Heart right ventricle (tissue), 16 donors: ENCODE data around the gene NKD2. TPM values are rescaled to one million over a fixed set of nuclear protein-coding genes. Genes with fewer than 3 reads are reported as not detected.

ENCODE experiments used
- ATAC-seq, 8 donors: fragments of 200-7000 bp; cut with Tn5 transposase; one replicate each; pipeline ENCODE4 v1.9.1; 2020; ENCODE audit warnings: mild to moderate bottlenecking in 8 of 8, moderate library complexity in 8 of 8, moderate number of reproducible peaks in 1 of 8
- DNase-seq, 2 donors: peaks; one replicate each; pipeline ENCODE4 v3.0.0-alpha.2; 2020
- H3K27ac ChIP-seq, 10 donors: fragments of 200-600 bp; sonication (generic) in 2 of 10; one replicate each; pipeline versions ENCODE4 v1.5.0 to v1.8.0; 2020 to 2022; ENCODE audit warnings: mild to moderate bottlenecking in 3 of 10
- H3K27me3 ChIP-seq, 7 donors: fragments of 200-600 bp; one replicate each; pipeline ENCODE4 v1.8.0; 2021 to 2022; ENCODE audit warnings: mild to moderate bottlenecking in 2 of 7
- H3K36me3 ChIP-seq, 9 donors: fragments of 200-600 bp; sonication (generic) in 1 of 9; one replicate each; pipeline versions ENCODE4 v1.5.0 to v1.8.0; 2020 to 2022; ENCODE audit warnings: mild to moderate bottlenecking in 2 of 9
- H3K4me1 ChIP-seq, 9 donors: fragments of 200-600 bp; sonication (generic) in 1 of 9; one replicate each; pipeline versions ENCODE4 v1.5.0 to v1.8.0; 2020 to 2022; ENCODE audit warnings: mild to moderate bottlenecking in 4 of 9
- H3K4me3 ChIP-seq, 10 donors: fragments of 200-600 bp; sonication (generic) in 2 of 10; one replicate each; pipeline versions ENCODE4 v1.5.0 to v1.8.0; 2020 to 2022; ENCODE audit warnings: mild to moderate bottlenecking in 7 of 10, moderate library complexity in 2 of 10
- H3K9me3 ChIP-seq, 11 donors: fragments of 200-600 bp in 10 of 11; sonication (generic) in 2 of 11; one replicate each; pipeline versions ENCODE4 v1.5.0 to v1.8.0; 2013 to 2022; ENCODE audit warnings: mild to moderate bottlenecking in 2 of 11, control low read depth in 1 of 11, moderate library complexity in 1 of 11
- WGBS, 2 donors: extraction: QIAGEN DNeasy Blood & Tissue Kit; methylation state at CpG; one replicate each; pipeline ENCODE4 v1.1.7; 2013; ENCODE audit warnings: inconsistent platforms in 1 of 2; 5-methylcytosine and 5-hydroxymethylcytosine counted together
- intact Hi-C, 10 donors: fragments of 100-400 bp; cut with DNase I; formaldehyde crosslinking; loops; one replicate each; pipeline versions ENCODE4 v1.11.1 to v1.14.2; 2022
- polyA plus RNA-seq, 2 donors: library from polyadenylated mRNA; stranded (reverse); fragments of 200-250 nt; gene quantifications; one replicate each; pipeline ENCODE4 v1.2.3, GENCODE V29; 2013
- total RNA-seq, 10 donors: library from RNA; stranded (reverse); fragmentation: NEBNext Ultra II Directional in 3 of 10; extraction: Animal tissue kit (Norgen Biotek cat#: 25700) in 3 of 10; gene quantifications; one replicate each; pipeline versions ENCODE4 v1.2.1 to v1.2.4, GENCODE V29; 2021 to 2023
- TF ChIP-seq, protein P1 (sequence below), 9 donors: fragments of 200-600 bp; sonication (generic) in 2 of 9; IDR thresholded peaks; one replicate each; pipeline versions ENCODE4 v1.5.0 to v1.8.0; 2021 to 2022; ENCODE audit warnings: antibody characterized with exemption in 9 of 9, mild to moderate bottlenecking in 5 of 9, moderate library complexity in 1 of 9
- donor health status: Arrhythmogenic right ventricular cardiomyopathy.
- donor health status: ischemic (EF 13 %, LVEDD 7.1; RV severe dilation, severe dysfunction).
- donor health status: healthy with polysubstance abuse.
- donor health status: DM: no; HTN: yes; CAD: no.
- donor health status: DM: no; HTN: no; CAD: no.
- donor health status: ischemic (EF 25% LVEDD 6.9; RV normal size, moderate dysfunction).
- donor health status: ischemic (EF 25% LVEDD 5.7; RV mildly dilated, moderate dysfunction).
- donor health status: healthy.
- donor health status: DM: yes; HTN: yes; CAD: no.
- donor health status: Ischemic cardiomyopathy.
- donor health status: ischemic (EF 35%, LVEDD 5.7; RV mildly dilated, moderate dysfunction).
- donor health status: nonischemic (EF 11% LVEDD 7.7; RV severe dilation, severe dysfunction).
- donor health status: DM: yes; HTN: yes; CAD: no.
- donor health status: PGD.
- donor health status: ischemic (EF 29% LVEDD 5.4; RV normal size, mild dysfunction).
- donor health status: nonischemic (EF 23%, LVEDD 6.1; RV moderate dilation, normal function).

The NKD2 gene
- total and polyA plus RNA-seq, 12 donors = 0.31 to 12.7 (median 1.8) TPM

DNA sequence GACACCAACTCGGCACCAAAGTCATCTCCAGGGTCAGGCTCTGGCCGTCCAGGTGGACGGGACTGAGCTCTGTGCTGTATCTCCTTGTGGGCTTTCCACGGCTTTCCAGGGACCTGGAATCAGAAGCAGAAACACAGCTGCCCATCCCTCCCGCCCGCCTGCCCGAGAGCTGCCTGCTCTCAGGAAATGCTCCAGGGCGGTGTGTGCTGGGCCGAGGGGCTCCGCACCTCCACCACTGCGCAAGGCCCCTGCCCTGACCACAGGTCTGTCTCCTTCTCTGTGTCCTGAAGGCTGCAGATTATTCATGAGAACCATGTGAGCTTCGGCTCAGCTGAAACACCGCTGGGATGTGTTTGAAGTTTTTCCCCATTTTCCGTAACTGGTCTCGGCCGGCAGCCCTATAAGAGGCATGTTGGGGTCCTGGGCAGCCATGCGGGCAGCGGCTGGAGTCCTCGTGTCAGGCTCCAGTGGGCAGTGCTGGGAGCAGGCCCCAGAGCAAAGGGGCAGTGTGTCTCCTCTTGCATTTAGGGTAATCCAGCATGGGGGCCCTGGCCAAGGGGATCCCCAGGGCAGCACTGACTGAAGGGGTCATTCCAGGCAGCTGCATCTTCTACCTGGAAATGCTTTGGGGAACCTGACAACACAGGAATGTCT lies 22.8 kb downstream of the NKD2 start:
- Histone ChIP-seq H3K9me3 (no peaks in the 10 kb centered on the region), H3K27me3 (peaks cover 0 to 8% (median 0%) of the 10 kb centered on the region in 7 donors), H3K27ac (no peak overlapping the region), H3K4me1 (peaks cover 0 to 3% (median 0%) of the 10 kb centered on the region in 9 donors), H3K36me3 (peaks cover 0 to 2% (median 0%) of the 10 kb centered on the region in 9 donors), H3K4me3 (no peak overlapping the region)
- WGBS, 2 donors = 89 to 91% methylated on average over 19 of the region's 19 CpGs
- DNase-seq (peak in 1 of 2 donors; percentile 4), ATAC-seq (no peak)
- intact Hi-C loops = no loop called here
- TF ChIP-seq, protein P1, sequence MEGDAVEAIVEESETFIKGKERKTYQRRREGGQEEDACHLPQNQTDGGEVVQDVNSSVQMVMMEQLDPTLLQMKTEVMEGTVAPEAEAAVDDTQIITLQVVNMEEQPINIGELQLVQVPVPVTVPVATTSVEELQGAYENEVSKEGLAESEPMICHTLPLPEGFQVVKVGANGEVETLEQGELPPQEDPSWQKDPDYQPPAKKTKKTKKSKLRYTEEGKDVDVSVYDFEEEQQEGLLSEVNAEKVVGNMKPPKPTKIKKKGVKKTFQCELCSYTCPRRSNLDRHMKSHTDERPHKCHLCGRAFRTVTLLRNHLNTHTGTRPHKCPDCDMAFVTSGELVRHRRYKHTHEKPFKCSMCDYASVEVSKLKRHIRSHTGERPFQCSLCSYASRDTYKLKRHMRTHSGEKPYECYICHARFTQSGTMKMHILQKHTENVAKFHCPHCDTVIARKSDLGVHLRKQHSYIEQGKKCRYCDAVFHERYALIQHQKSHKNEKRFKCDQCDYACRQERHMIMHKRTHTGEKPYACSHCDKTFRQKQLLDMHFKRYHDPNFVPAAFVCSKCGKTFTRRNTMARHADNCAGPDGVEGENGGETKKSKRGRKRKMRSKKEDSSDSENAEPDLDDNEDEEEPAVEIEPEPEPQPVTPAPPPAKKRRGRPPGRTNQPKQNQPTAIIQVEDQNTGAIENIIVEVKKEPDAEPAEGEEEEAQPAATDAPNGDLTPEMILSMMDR (IDR thresholded peaks at IDR 0.05) = no peak

DNA sequence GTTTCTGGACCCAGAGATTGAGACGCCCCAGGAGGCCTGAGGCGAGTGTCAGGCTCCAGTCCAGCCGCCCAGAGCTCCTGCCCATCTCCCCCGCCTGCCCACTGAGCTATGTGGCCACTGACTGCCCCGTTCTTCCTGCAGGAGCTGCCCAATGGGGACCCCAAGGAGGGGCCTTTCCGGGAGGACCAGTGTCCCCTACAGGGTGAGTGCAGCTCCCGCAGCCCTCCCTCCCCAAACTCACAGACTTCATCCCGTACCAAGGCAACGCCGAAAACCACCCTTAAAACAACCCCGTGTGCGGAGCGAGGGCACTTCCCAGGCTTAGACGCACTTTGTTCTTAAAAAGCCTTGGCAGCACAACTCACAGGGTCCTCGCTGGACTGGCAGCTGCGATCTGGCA lies 23.4 kb downstream of the NKD2 start:
- H3K9me3 ChIP-seq = no peaks in the 10 kb centered on the region
- intact Hi-C loops = no loop called here
- WGBS, 2 donors = 87 to 93% methylated on average over 16 of the region's 16 CpGs
- H3K27ac ChIP-seq = no peak overlapping the region
- H3K27me3 ChIP-seq = peaks cover 0 to 6% (median 0%) of the 10 kb centered on the region in 7 donors
- peaks cover 0 to 2% (median 0%) of the 10 kb centered on the region in 9 donors for H3K4me1 ChIP-seq
- DNase-seq (no peak), ATAC-seq (no peak)
- H3K4me3 ChIP-seq = no peak overlapping the region
- peaks cover 0 to 2% (median 0%) of the 10 kb centered on the region in 9 donors for H3K36me3 ChIP-seq
- TF ChIP-seq, protein P1 (IDR thresholded peaks at IDR 0.05) = no peak

DNA sequence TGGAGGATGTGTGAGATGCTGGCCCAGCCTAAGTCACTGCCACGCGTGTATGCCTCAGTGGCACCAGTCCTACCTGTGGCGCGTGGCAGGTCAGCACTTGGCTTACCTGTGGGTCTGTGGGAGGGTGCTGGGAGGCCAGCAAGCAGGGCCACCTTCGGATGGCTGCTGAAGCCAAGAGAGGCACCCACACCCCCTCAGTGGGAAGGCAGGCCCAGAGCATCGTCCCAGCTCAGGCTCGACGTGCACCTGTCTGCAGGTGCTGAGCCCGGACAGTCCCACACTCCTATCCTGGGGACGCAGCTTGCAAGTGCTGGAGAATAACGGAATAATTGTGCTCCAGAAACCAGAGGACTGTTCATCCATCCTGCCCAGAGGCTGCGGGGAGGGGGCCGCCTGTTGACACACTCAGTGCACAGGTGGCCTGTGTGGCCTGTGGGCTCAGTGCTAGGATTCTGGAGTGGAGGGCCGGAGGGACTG lies 24.0 kb downstream of the NKD2 start:
- WGBS, 2 donors = 97% methylated on average over 14 of the region's 14 CpGs
- Histone ChIP-seq H3K27ac (no peak overlapping the region), H3K27me3 (peaks cover 0 to 6% (median 0%) of the 10 kb centered on the region in 7 donors), H3K36me3 (peaks cover 0 to 2% (median 0%) of the 10 kb centered on the region in 9 donors), H3K4me3 (no peak overlapping the region), H3K9me3 (no peaks in the 10 kb centered on the region), H3K4me1 (no peaks in the 10 kb centered on the region)
- intact Hi-C loops = no loop called here
- TF ChIP-seq, protein P1 (IDR thresholded peaks at IDR 0.05) = no peak
- ATAC-seq = no peak
- DNase-seq = peak in 1 of 2 donors; percentile 4

DNA sequence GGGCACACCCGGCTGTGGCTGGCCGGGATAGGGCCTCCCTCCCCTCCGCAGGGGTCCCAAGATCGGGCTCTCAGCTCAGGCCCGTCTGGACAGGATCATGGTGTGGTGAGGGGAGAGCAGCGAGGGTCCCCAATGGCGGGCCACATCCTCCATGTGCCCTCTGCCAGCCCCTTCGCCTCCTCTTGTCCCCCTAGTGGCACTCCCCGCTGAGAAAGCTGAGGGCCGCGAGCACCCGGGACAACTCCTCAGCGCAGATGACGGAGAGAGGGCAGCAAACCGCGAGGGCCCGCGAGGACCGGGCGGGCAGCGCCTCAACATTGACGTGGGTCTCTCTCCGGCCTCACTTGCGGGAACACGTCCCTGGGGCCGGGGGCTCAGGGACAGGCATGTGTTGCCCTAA lies 24.6 kb downstream of the NKD2 start:
- H3K36me3 ChIP-seq = peaks cover 0 to 2% (median 0%) of the 10 kb centered on the region in 9 donors
- H3K27me3 ChIP-seq = peaks cover 0 to 6% (median 0%) of the 10 kb centered on the region in 7 donors
- no peaks in the 10 kb centered on the region for H3K9me3 ChIP-seq
- H3K27ac ChIP-seq = no peak overlapping the region
- WGBS, 2 donors = 95% methylated on average over 25 to 26 of the region's 26 CpGs
- H3K4me3 ChIP-seq = no peak overlapping the region
- TF ChIP-seq, protein P1 (IDR thresholded peaks at IDR 0.05) = no peak
- ATAC-seq (no peak), DNase-seq (peak in 1 of 2 donors; percentile 9)
- intact Hi-C loops = no loop called here
- H3K4me1 ChIP-seq = no peaks in the 10 kb centered on the region
